Activated naive CD4-positive, alpha-beta T cell treated with anti-CD3 and anti-CD28 coated beads for 36 hours (primary cell): Measurements from ENCODE around the gene RP9. TPM values are rescaled to one million over a fixed set of nuclear protein-coding genes. Genes with fewer than 3 reads are reported as not detected.
"Not testable (repeated sequence)": the region's sequence is repeated elsewhere in the genome, so short reads cannot be mapped to it uniquely, and the experiment has no call there.

Experiments
- CTCF ChIA-PET: fragments of 350-600 bp; sonication (Branson Sonifier 250); formaldehyde crosslinking; loops from one replicate; lab custom pipeline; 2021; ENCODE audit warnings: antibody characterized with exemption; lab: Charles Lee
- DNase-seq: peaks from one replicate; pipeline ENCODE4 v3.0.0-alpha.2; 2020
- H3K27ac Mint-ChIP-seq: one replicate; pipeline ENCODE4 v1.8.0; 2021; ENCODE audit warnings: mild to moderate bottlenecking, mixed read lengths
- H3K27me3 Mint-ChIP-seq: one replicate; pipeline ENCODE4 v1.8.0; 2021; ENCODE audit warnings: low read depth, mixed read lengths
- H3K36me3 Mint-ChIP-seq: one replicate; pipeline ENCODE4 v1.8.0; 2021; ENCODE audit warnings: low read depth, mixed read lengths
- H3K4me1 Mint-ChIP-seq: one replicate; pipeline ENCODE4 v1.8.0; 2021; ENCODE audit warnings: low read depth, mixed read lengths
- H3K4me3 Mint-ChIP-seq: one replicate; pipeline ENCODE4 v1.8.0; 2021; ENCODE audit warnings: mild to moderate bottlenecking, moderate library complexity, mixed read lengths
- H3K9me3 Mint-ChIP-seq: one replicate; pipeline ENCODE4 v1.8.0; 2021; ENCODE audit warnings: mixed read lengths
- intact Hi-C: fragments of 100-400 bp; cut with micrococcal nuclease; formaldehyde crosslinking; loops from one replicate; pipeline ENCODE4 v1.15.1; 2023
- total RNA-seq, 2 experiments: library from RNA; stranded (reverse); gene quantifications; one replicate each; pipeline ENCODE4 v1.2.3, GENCODE V29; 2021

Gene RP9
- total RNA-seq, 2 experiments from 2014 or later, result 14.2 to 17.6 TPM

- Mint-ChIP-seq H3K9me3 (no peaks in the 10 kb centered on the region), H3K27ac (no peak overlapping the region), H3K4me1 (peaks cover 3% of the 10 kb centered on the region), H3K27me3 (no peaks in the 10 kb centered on the region), H3K36me3 (peaks cover 21% of the 10 kb centered on the region), H3K4me3 (no peak overlapping the region)
- CTCF ChIA-PET, result interaction anchor here (3.1 kb wide), 1 partner anchor 9 kb away, joined by 20 read pairs; the partner anchor contains the start of gene RP9
- no peak for DNase-seq
- intact Hi-C loops, result no loop called here
Measured at GRCh38 chr7:33099154-33099940, 9.9 kb downstream of the RP9 start.

- H3K4me3 Mint-ChIP-seq, H3K4me1 Mint-ChIP-seq, intact Hi-C loops, DNase-seq, H3K27me3 Mint-ChIP-seq, CTCF ChIA-PET, H3K9me3 Mint-ChIP-seq, H3K27ac Mint-ChIP-seq: not testable (repeated sequence)
- H3K36me3 Mint-ChIP-seq, result peaks cover 17% of the 10 kb centered on the region
Measured at GRCh38 chr7:33094745-33095275, 14.4 kb downstream of the RP9 start.

- Mint-ChIP-seq H3K4me1 (no peaks in the 10 kb centered on the region), H3K36me3 (peaks cover 12% of the 10 kb centered on the region), H3K4me3 (no peak overlapping the region), H3K27ac (no peak overlapping the region), H3K9me3 (no peaks in the 10 kb centered on the region), H3K27me3 (no peaks in the 10 kb centered on the region)
- intact Hi-C loops, result no loop called here
- DNase-seq, result no peak
- CTCF ChIA-PET, result interaction anchor here (1.3 kb wide), 1 partner anchor 247 kb away, joined by 4 read pairs; no protein-coding TSS in a partner anchor
Measured at GRCh38 chr7:33093266-33093665, 15.9 kb downstream of the RP9 start.

GRCh38 chr7:33091641-33092191 lies 17.5 kb downstream of the RP9 start:
- Mint-ChIP-seq H3K4me1 (no peaks in the 10 kb centered on the region), H3K9me3 (no peaks in the 10 kb centered on the region), H3K27ac (no peak overlapping the region), H3K36me3 (peaks cover 5% of the 10 kb centered on the region), H3K27me3 (no peaks in the 10 kb centered on the region), H3K4me3 (no peak overlapping the region)
- intact Hi-C loops, result no loop called here
- CTCF ChIA-PET, result interaction anchor here (1.3 kb wide), 1 partner anchor 245 kb away, joined by 4 read pairs; no protein-coding TSS in a partner anchor
- DNase-seq, result no peak

GRCh38 chr7:33091111-33091531 lies 18.1 kb downstream of the RP9 start:
- peaks cover 1% of the 10 kb centered on the region for H3K9me3 Mint-ChIP-seq

GRCh38 chr7:33089142-33089541 lies 20.1 kb downstream of the RP9 start:
- CTCF ChIA-PET, result no interaction called here
- H3K27ac Mint-ChIP-seq, result no peak overlapping the region
- H3K4me3 Mint-ChIP-seq, result no peak overlapping the region
- no peaks in the 10 kb centered on the region for H3K27me3 Mint-ChIP-seq
- H3K9me3 Mint-ChIP-seq, result peaks cover 1% of the 10 kb centered on the region
- H3K36me3 Mint-ChIP-seq, result no peaks in the 10 kb centered on the region
- no peaks in the 10 kb centered on the region for H3K4me1 Mint-ChIP-seq
- DNase-seq, result no peak
- intact Hi-C loops, result no loop called here

More at GRCh38 chr7:33091111-33091531, 18.1 kb downstream of the RP9 start:
- H3K27ac Mint-ChIP-seq, result no peak overlapping the region
- peaks cover 5% of the 10 kb centered on the region for H3K36me3 Mint-ChIP-seq
- intact Hi-C loops, result no loop called here
- DNase-seq, result no peak
- H3K4me3 Mint-ChIP-seq, result no peak overlapping the region
- no peaks in the 10 kb centered on the region for H3K27me3 Mint-ChIP-seq
- CTCF ChIA-PET, result no interaction called here
- H3K4me1 Mint-ChIP-seq, result no peaks in the 10 kb centered on the region

GRCh38 chr7:33087858-33088257 lies 21.3 kb downstream of the RP9 start:
- Mint-ChIP-seq H3K4me1 (no peaks in the 10 kb centered on the region), H3K4me3 (no peak overlapping the region), H3K27ac (no peak overlapping the region), H3K36me3 (no peaks in the 10 kb centered on the region), H3K9me3 (peaks cover 1% of the 10 kb centered on the region), H3K27me3 (no peaks in the 10 kb centered on the region)
- CTCF ChIA-PET, result interaction anchor here (0.5 kb wide), 1 partner anchor 80 kb away, joined by 3 read pairs; no protein-coding TSS in a partner anchor
- intact Hi-C loops, result no loop called here
- no peak for DNase-seq

- Mint-ChIP-seq H3K27ac (no peak overlapping the region), H3K4me1 (no peaks in the 10 kb centered on the region), H3K4me3 (no peak overlapping the region), H3K9me3 (peaks cover 1% of the 10 kb centered on the region), H3K27me3 (no peaks in the 10 kb centered on the region), H3K36me3 (no peaks in the 10 kb centered on the region)
- intact Hi-C loops, result no loop called here
- DNase-seq, result no peak
- CTCF ChIA-PET, result no interaction called here
Measured at GRCh38 chr7:33087356-33087755, 21.8 kb downstream of the RP9 start.

- Mint-ChIP-seq H3K27ac (no peak overlapping the region), H3K27me3 (no peaks in the 10 kb centered on the region), H3K4me1 (peaks cover 12% of the 10 kb centered on the region), H3K4me3 (no peak overlapping the region), H3K9me3 (no peaks in the 10 kb centered on the region), H3K36me3 (no peaks in the 10 kb centered on the region)
- CTCF ChIA-PET, result interaction anchor here (0.6 kb wide), 1 partner anchor 12 kb away, joined by 5 read pairs; no protein-coding TSS in a partner anchor
- no peak for DNase-seq
- intact Hi-C loops, result no loop called here
Measured at GRCh38 chr7:33079763-33080690, 29.2 kb downstream of the RP9 start.

GRCh38 chr7:33079096-33079495 lies 30.1 kb downstream of the RP9 start:
- intact Hi-C loops, result no loop called here
- no peak overlapping the region for H3K27ac Mint-ChIP-seq
- H3K4me1 Mint-ChIP-seq, result peaks cover 12% of the 10 kb centered on the region

GRCh38 chr7:33076737-33077136 lies 32.5 kb downstream of the RP9 start:
- no peak for DNase-seq
- no peaks in the 10 kb centered on the region for H3K9me3 Mint-ChIP-seq
- H3K4me1 Mint-ChIP-seq, result peaks cover 12% of the 10 kb centered on the region
- no peak overlapping the region for H3K27ac Mint-ChIP-seq
- no peak overlapping the region for H3K4me3 Mint-ChIP-seq
- CTCF ChIA-PET, result no interaction called here
- H3K27me3 Mint-ChIP-seq, result no peaks in the 10 kb centered on the region
- no peaks in the 10 kb centered on the region for H3K36me3 Mint-ChIP-seq
- intact Hi-C loops, result no loop called here

More at GRCh38 chr7:33079096-33079495, 30.1 kb downstream of the RP9 start:
- Mint-ChIP-seq H3K9me3 (no peaks in the 10 kb centered on the region), H3K27me3 (no peaks in the 10 kb centered on the region), H3K4me3 (no peak overlapping the region), H3K36me3 (no peaks in the 10 kb centered on the region)
- no peak for DNase-seq
- CTCF ChIA-PET, result no interaction called here
